ENCODE results near the gene ARHGEF28. TPM values are rescaled to one million over a fixed set of nuclear protein-coding genes. Genes with fewer than 3 reads are reported as not detected.

Gene ARHGEF28
- total RNA-seq, 1 donor from 2014 or later, result 0.11 TPM

GRCh38 chr5:73912821-73913271 is 286.9 kb downstream of the ARHGEF28 start:
- H3K27me3 ChIP-seq, result no peaks in the 10 kb centered on the region
- H3K27me3 Mint-ChIP-seq (ENCODE audit: insufficient read depth, low read depth), result peaks cover under 1% of the 10 kb centered on the region
- no peak overlapping the region for H3K27ac ChIP-seq
- H3K9ac ChIP-seq, result no peak overlapping the region
- no peaks in the 10 kb centered on the region for H3K36me3 Mint-ChIP-seq
- no peak overlapping the region for H3K27ac Mint-ChIP-seq
- H3F3A ChIP-seq (ENCODE audit: low read depth), result no peaks in the 10 kb centered on the region
- no peaks in the 10 kb centered on the region for H3K36me3 ChIP-seq
- no peaks in the 10 kb centered on the region for H3K9me3 Mint-ChIP-seq
- H3K79me2 ChIP-seq (ENCODE audit: low read depth), result no peaks in the 10 kb centered on the region
- no peak for DNase-seq (ENCODE audit: low spot score)
- H2AFZ ChIP-seq (replicated peaks), result no peak overlapping the region
- H4K20me1 ChIP-seq (ENCODE audit: low read depth), result no peaks in the 10 kb centered on the region
- no peaks in the 10 kb centered on the region for H3K9me3 ChIP-seq (ENCODE audit: low read depth)
- no peak overlapping the region for H3K4me3 Mint-ChIP-seq
- H3K4me2 ChIP-seq, result no peak overlapping the region
- no peak overlapping the region for H3K4me3 ChIP-seq
- peaks cover 4% of the 10 kb centered on the region for H3K4me1 ChIP-seq
- TF ChIP-seq EZH2 (IDR thresholded peaks at IDR 0.05) (no peak), CTCF (IDR thresholded peaks at IDR 0.05) (no peak), EZH2phosphoT487 (IDR thresholded peaks at IDR 0.05) (no peak)
- H3K4me1 Mint-ChIP-seq, result peaks cover 9% of the 10 kb centered on the region

- Mint-ChIP-seq H3K4me3 (no peak overlapping the region), H3K4me1 (peaks cover 10% of the 10 kb centered on the region), H3K9me3 (no peaks in the 10 kb centered on the region), H3K27ac (no peak overlapping the region), H3K36me3 (no peaks in the 10 kb centered on the region), H3K27me3 (ENCODE audit: insufficient read depth, low read depth) (peaks cover 2% of the 10 kb centered on the region)
- Histone ChIP-seq H3K9me3 (ENCODE audit: low read depth) (no peaks in the 10 kb centered on the region), H3F3A (ENCODE audit: low read depth) (no peaks in the 10 kb centered on the region), H3K36me3 (no peaks in the 10 kb centered on the region), H4K20me1 (ENCODE audit: low read depth) (no peaks in the 10 kb centered on the region), H3K4me3 (no peak overlapping the region), H3K79me2 (ENCODE audit: low read depth) (no peaks in the 10 kb centered on the region), H3K27me3 (no peaks in the 10 kb centered on the region), H3K9ac (no peak overlapping the region), H3K27ac (no peak overlapping the region), H2AFZ (replicated peaks) (no peak overlapping the region), H3K4me1 (peaks cover 4% of the 10 kb centered on the region), H3K4me2 (no peak overlapping the region)
- no peak for DNase-seq (ENCODE audit: low spot score)
- TF ChIP-seq CTCF (IDR thresholded peaks at IDR 0.05), result no peak
- TF ChIP-seq EZH2 (IDR thresholded peaks at IDR 0.05), result no peak
- TF ChIP-seq EZH2phosphoT487 (IDR thresholded peaks at IDR 0.05), result no peak
Observed at GRCh38 chr5:73913971-73914370, 288.0 kb downstream of the ARHGEF28 start.

GRCh38 chr5:73915345-73915744 is 289.3 kb downstream of the ARHGEF28 start:
- Histone ChIP-seq H3K9me3 (ENCODE audit: low read depth) (no peaks in the 10 kb centered on the region), H3K27ac (no peak overlapping the region), H3K36me3 (no peaks in the 10 kb centered on the region), H3K4me1 (peaks cover 4% of the 10 kb centered on the region), H3K4me2 (no peak overlapping the region), H3K9ac (no peak overlapping the region), H3F3A (ENCODE audit: low read depth) (no peaks in the 10 kb centered on the region), H3K27me3 (no peaks in the 10 kb centered on the region), H4K20me1 (ENCODE audit: low read depth) (no peaks in the 10 kb centered on the region), H3K79me2 (ENCODE audit: low read depth) (no peaks in the 10 kb centered on the region), H3K4me3 (no peak overlapping the region), H2AFZ (replicated peaks) (no peak overlapping the region)
- Mint-ChIP-seq H3K27me3 (ENCODE audit: insufficient read depth, low read depth) (peaks cover 2% of the 10 kb centered on the region), H3K27ac (no peak overlapping the region), H3K4me3 (no peak overlapping the region), H3K4me1 (peaks cover 10% of the 10 kb centered on the region), H3K9me3 (no peaks in the 10 kb centered on the region), H3K36me3 (no peaks in the 10 kb centered on the region)
- TF ChIP-seq EZH2 (IDR thresholded peaks at IDR 0.05), result no peak
- no peak for TF ChIP-seq CTCF (IDR thresholded peaks at IDR 0.05)
- no peak for TF ChIP-seq EZH2phosphoT487 (IDR thresholded peaks at IDR 0.05)
- no peak for DNase-seq (ENCODE audit: low spot score)
